ENCODE measurements around the gene HPN. TPM values are rescaled to one million over a fixed set of nuclear protein-coding genes. Genes with fewer than 3 reads are reported as not detected.

Gene HPN
- total and polyA plus RNA-seq, 2 of the 13 experiments (the other 11 are each of a cell fraction or from before 2014, with no cell fraction given) = 46.7 to 261 TPM

DNA sequence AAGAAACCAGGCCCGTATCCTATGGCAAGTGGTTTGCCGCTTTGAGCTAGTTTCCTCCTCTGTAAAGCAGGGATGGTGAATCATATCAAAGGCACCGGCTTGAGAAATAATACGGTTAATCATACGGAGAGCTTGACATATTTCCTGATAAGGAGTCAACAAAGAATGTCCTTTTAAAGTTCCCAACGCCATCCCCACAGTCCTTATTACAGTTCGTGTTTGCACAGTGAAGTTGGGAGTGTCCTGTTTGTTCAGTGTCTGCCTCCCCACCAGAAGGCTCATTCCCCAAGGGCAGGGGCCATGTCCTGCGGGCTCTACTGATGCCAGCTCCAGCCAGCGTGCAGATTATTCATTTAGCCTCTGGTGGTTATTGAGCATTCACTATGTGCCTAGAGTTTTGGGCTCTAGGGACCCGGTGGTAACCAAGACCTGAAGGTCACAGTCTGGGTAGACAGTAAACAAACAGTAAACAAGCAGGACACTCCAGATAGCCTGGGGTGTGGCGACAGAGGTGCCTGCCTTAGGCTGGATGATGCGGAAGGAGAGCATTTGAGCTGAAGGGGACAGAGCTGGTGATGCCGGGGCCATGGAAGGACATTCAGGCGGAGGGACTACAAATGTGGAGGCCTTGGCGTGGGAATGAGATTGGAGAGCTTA, 35.1 kb upstream of the HPN start (continued):
- TF ChIP-seq KDM1A (CRISPR knock-in tag; IDR thresholded peaks at IDR 0.05) (peak; percentile 79), ZNF644 (CRISPR knock-in tag; IDR thresholded peaks at IDR 0.05; ENCODE audit: low read depth) (peak; percentile 58; the same call in 1 of the 2 replicates), ZNF713 (CRISPR knock-in tag; IDR thresholded peaks at IDR 0.05) (no peak), NCOA2 (CRISPR knock-in tag; IDR thresholded peaks at IDR 0.05) (peak; percentile 96), SRSF4 (IDR thresholded peaks at IDR 0.05; ENCODE audit: low read depth, low read length, poor library complexity, severe bottlenecking) (no peak), ZFX (CRISPR knock-in tag; IDR thresholded peaks at IDR 0.05; ENCODE audit: low read depth) (peak; percentile 48; the same call in 1 of the 2 replicates), KLF6 (CRISPR knock-in tag; IDR thresholded peaks at IDR 0.05) (no peak), RFX3 (CRISPR knock-in tag; IDR thresholded peaks at IDR 0.05) (no peak), SPEN (CRISPR knock-in tag; IDR thresholded peaks at IDR 0.05; ENCODE audit: low read depth) (peak; percentile 59; the same call in 1 of the 2 replicates), ASH2L (IDR thresholded peaks at IDR 0.05; ENCODE audit: insufficient read length, low read depth, low read length) (peak; percentile 63), ZNF891 (CRISPR knock-in tag; IDR thresholded peaks at IDR 0.05) (0 out of 2 replicates have a peak, but pooled peaks have one; percentile 11), AKAP8 (CRISPR knock-in tag; IDR thresholded peaks at IDR 0.05) (peak; percentile 93), FOXA1 (IDR thresholded peaks at IDR 0.05) (peak; percentile 95), FOXA1 (CRISPR knock-in tag; IDR thresholded peaks at IDR 0.05) (peak; percentile 99), SMAD1 (CRISPR knock-in tag; IDR thresholded peaks at IDR 0.05; ENCODE audit: borderline replicate concordance, low read depth) (no peak), RORA (CRISPR knock-in tag; IDR thresholded peaks at IDR 0.05) (no peak), KAT2B (IDR thresholded peaks at IDR 0.05; ENCODE audit: borderline replicate concordance, low read depth, low read length) (no peak), ZKSCAN8 (CRISPR knock-in tag; IDR thresholded peaks at IDR 0.05; ENCODE audit: borderline replicate concordance) (peak; percentile 88; the same call in 1 of the 2 replicates)
- TF ChIP-seq, protein P1, sequence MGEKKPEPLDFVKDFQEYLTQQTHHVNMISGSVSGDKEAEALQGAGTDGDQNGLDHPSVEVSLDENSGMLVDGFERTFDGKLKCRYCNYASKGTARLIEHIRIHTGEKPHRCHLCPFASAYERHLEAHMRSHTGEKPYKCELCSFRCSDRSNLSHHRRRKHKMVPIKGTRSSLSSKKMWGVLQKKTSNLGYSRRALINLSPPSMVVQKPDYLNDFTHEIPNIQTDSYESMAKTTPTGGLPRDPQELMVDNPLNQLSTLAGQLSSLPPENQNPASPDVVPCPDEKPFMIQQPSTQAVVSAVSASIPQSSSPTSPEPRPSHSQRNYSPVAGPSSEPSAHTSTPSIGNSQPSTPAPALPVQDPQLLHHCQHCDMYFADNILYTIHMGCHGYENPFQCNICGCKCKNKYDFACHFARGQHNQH (CRISPR knock-in tag; IDR thresholded peaks at IDR 0.05) = peak; percentile 56
- TF ChIP-seq, protein P2, sequence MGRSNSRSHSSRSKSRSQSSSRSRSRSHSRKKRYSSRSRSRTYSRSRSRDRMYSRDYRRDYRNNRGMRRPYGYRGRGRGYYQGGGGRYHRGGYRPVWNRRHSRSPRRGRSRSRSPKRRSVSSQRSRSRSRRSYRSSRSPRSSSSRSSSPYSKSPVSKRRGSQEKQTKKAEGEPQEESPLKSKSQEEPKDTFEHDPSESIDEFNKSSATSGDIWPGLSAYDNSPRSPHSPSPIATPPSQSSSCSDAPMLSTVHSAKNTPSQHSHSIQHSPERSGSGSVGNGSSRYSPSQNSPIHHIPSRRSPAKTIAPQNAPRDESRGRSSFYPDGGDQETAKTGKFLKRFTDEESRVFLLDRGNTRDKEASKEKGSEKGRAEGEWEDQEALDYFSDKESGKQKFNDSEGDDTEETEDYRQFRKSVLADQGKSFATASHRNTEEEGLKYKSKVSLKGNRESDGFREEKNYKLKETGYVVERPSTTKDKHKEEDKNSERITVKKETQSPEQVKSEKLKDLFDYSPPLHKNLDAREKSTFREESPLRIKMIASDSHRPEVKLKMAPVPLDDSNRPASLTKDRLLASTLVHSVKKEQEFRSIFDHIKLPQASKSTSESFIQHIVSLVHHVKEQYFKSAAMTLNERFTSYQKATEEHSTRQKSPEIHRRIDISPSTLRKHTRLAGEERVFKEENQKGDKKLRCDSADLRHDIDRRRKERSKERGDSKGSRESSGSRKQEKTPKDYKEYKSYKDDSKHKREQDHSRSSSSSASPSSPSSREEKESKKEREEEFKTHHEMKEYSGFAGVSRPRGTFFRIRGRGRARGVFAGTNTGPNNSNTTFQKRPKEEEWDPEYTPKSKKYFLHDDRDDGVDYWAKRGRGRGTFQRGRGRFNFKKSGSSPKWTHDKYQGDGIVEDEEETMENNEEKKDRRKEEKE (IDR thresholded peaks at IDR 0.05) = no peak
- TF ChIP-seq, protein P3, sequence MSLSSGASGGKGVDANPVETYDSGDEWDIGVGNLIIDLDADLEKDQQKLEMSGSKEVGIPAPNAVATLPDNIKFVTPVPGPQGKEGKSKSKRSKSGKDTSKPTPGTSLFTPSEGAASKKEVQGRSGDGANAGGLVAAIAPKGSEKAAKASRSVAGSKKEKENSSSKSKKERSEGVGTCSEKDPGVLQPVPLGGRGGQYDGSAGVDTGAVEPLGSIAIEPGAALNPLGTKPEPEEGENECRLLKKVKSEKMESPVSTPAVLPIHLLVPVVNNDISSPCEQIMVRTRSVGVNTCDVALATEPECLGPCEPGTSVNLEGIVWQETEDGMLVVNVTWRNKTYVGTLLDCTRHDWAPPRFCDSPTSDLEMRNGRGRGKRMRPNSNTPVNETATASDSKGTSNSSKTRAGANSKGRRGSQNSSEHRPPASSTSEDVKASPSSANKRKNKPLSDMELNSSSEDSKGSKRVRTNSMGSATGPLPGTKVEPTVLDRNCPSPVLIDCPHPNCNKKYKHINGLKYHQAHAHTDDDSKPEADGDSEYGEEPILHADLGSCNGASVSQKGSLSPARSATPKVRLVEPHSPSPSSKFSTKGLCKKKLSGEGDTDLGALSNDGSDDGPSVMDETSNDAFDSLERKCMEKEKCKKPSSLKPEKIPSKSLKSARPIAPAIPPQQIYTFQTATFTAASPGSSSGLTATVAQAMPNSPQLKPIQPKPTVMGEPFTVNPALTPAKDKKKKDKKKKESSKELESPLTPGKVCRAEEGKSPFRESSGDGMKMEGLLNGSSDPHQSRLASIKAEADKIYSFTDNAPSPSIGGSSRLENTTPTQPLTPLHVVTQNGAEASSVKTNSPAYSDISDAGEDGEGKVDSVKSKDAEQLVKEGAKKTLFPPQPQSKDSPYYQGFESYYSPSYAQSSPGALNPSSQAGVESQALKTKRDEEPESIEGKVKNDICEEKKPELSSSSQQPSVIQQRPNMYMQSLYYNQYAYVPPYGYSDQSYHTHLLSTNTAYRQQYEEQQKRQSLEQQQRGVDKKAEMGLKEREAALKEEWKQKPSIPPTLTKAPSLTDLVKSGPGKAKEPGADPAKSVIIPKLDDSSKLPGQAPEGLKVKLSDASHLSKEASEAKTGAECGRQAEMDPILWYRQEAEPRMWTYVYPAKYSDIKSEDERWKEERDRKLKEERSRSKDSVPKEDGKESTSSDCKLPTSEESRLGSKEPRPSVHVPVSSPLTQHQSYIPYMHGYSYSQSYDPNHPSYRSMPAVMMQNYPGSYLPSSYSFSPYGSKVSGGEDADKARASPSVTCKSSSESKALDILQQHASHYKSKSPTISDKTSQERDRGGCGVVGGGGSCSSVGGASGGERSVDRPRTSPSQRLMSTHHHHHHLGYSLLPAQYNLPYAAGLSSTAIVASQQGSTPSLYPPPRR (CRISPR knock-in tag; IDR thresholded peaks at IDR 0.05; ENCODE audit: borderline replicate concordance) = peak; percentile 98
